Stimulated activated CD8-positive, alpha-beta memory T cell treated with anti-CD3 and anti-CD28 coated beads, Interleukin-12 subunit alpha, Interleukin-12 subunit beta, amount 100 ng/mL, for 4 hours (primary cell): Measurements from ENCODE around the gene SLC44A5.

Experiments used
- DNase-seq: peaks from one replicate; pipeline ENCODE4 v3.0.0-alpha.2; 2020; ENCODE audit warnings: low read depth

Gene SLC44A5

GRCh38 chr1:75174031-75174760, 436.7 kb downstream of the SLC44A5 start:
- no peak for DNase-seq

- DNase-seq, result no peak
These were observed 438.4 kb downstream of the SLC44A5 start for GRCh38 chr1:75172556-75172955.

GRCh38 chr1:75171876-75172275, 439.0 kb downstream of the SLC44A5 start:
- no peak for DNase-seq

- no peak for DNase-seq
These were observed 439.9 kb downstream of the SLC44A5 start for GRCh38 chr1:75170981-75171380.

GRCh38 chr1:75170011-75170410, 440.9 kb downstream of the SLC44A5 start:
- no peak for DNase-seq

- DNase-seq, result no peak
These were observed 444.1 kb downstream of the SLC44A5 start for GRCh38 chr1:75166821-75167220.

GRCh38 chr1:75165264-75165663, 445.6 kb downstream of the SLC44A5 start:
- DNase-seq, result no peak

- DNase-seq, result no peak
These were observed 451.8 kb downstream of the SLC44A5 start for GRCh38 chr1:75159154-75159553.
